CD4-positive, alpha-beta T cell treated with Interleukin-21 for 1 hour (primary cell): Measurements from ENCODE around the gene ID3.
"Not testable (repeated sequence)": the region's sequence is repeated elsewhere in the genome, so short reads cannot be mapped to it uniquely, and the experiment has no call there.

ENCODE experiments used
- DNase-seq: peaks from one replicate; pipeline ENCODE4 v3.0.0-alpha.2; 2020

Gene ID3

GRCh38 chr1:23588749-23589548 is 29.6 kb upstream of the ID3 start:
- no peak for DNase-seq

DNA sequence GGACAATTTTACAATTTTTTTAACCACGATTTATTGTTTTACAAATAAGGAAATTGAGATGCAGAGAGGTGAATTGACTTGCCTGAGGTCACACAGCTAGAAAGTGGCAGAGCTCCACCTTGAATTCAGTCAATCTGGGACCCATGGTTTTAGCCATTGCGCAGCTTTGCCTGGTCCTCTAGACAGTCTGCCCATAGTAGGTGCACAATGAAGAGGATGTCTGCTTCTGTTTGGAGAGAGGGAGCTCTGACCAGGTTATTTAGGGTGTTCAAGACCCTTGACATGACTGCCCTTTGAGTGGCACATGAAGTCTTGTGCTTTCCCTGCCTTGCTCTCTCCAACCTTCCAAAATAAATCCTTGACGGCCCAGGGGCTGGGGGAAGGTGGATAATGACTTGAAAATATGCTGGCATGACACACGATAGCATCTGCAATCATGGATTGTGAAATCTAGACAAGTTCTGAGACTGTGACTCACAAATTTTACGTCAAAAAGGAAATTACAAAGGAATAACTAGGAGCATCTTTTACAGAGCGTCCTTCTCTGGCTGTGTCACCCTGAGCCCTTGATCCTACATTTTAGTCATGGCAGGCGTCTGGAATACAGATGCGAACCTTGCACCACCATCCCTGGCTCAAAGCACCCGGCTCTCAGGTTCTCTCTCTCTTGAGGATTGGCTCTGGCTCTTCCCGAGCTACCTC is 26.2 kb upstream of the ID3 start:
- no peak for DNase-seq

DNA sequence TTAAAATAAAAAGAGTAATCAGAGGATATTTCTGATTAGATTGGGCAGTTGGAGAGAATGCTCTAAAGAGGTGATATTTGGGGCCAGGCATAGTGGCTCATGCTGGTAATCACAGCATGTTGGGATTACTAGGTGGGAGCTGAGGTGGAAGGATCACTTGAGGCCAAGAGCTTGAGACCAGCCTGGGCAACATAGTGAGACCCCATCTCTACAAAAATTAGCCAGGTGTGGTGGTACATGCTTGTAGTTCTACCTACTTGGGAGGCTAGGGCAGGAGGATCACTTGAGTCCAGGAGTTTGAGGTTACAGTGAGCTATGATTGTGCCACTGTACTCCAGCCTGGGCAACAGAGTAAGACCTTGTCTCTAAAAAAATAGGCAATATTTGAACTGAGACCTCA is 24.4 kb upstream of the ID3 start:
- DNase-seq, result not testable (repeated sequence)

- DNase-seq, result no peak
Observed at GRCh38 chr1:23582820-23583219, 23.5 kb upstream of the ID3 start.

DNA sequence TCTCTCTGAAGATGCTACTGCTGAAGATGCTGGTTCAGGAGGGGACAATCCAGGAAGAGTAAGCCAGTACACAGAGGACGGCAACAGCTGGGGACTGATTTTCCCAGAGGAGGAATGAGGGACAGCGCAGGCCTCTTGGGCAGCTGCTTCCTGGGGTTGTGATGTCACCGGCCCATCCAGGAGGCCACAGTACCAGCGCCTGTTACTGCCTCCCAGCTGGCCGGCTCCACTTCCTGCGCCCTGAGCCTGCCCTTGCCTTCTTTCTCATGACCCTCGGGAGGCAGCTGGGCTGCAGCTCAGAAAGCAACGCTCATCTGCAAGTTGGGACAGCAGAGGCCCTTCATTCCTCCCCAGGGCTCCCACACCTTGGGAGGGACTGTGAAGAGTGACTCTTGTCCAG is 21.9 kb upstream of the ID3 start:
- no peak for DNase-seq

GRCh38 chr1:23578997-23579363 is 19.7 kb upstream of the ID3 start:
- DNase-seq, result no peak

GRCh38 chr1:23578311-23578996 is 19.2 kb upstream of the ID3 start:
- DNase-seq, result no peak

DNA sequence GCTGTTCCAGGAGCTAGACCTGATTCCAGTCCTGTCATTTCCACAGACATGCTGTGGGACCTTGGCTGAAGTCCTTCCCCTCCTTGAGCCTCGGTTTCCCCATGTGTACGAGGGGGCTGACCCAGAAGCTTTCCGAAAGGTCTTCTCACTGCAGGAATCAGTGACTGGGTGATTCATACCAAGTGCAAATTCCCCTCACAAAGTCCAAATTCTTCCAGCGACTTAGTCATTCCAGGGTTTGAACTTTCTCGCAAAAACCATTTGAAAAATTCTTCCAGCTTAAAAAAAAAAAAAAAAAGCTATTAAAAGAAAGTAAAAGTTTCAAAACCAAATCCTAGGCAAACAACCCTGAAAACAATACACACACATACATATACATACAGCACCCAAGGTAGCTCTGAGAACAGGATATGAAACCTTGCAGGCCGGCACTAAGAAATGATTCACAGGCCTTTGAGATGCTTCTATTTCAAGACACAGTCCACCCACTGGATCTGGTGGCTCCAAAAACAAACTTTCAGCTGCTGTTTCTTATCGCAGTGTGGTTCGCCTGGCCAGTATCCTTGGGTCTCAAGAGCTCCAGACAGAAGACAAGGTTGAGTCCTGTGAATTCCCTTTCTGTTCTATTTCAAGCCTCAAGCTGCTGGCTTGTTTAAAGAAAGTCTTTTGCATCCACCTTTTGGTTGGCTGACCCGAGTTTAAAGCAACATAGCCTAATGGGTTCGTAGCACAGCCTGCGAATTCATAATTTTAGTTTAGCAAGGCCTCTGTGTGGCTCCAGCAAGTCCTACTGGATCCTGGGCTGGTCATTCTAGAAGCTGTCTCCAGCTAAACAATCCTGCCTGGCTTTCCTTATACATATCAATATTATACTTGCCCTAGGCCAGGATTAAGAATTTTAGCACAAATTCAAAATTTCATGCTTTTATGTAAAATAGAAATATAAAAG is 18.0 kb upstream of the ID3 start:
- no peak for DNase-seq

DNA sequence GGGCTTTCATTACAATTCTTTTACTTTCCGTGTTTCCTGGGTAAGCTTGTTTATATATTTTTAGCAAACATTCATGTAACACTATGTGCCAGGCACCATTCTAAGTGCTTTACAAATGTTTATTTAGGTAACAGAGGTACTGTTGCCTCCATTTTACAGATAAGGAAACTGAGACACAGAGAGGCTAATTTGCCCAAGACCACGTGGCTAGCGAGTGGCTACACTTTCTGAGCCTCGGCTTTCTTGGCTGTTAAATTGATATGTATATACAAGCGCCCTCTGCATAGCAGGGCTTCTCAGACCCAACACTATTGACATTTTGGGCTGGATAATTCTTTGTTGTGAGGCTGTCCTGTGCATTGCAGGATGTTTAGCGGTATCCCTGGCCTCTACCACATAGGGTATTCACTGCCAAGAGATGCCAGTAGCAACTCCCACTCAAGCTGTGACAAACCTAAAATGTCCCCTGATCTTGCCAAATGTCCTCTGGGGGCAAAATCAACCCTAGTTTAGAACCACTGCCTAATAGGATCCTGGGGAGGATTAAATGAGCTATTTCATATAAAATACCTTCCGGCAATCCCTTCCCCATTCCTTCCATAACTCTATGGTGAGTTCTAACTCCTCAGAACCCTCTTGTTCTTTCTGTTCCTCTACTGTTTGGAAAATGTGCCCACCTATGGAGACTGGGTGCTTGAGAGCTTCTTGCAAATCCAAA is 17.2 kb upstream of the ID3 start:
- no peak for DNase-seq

DNA sequence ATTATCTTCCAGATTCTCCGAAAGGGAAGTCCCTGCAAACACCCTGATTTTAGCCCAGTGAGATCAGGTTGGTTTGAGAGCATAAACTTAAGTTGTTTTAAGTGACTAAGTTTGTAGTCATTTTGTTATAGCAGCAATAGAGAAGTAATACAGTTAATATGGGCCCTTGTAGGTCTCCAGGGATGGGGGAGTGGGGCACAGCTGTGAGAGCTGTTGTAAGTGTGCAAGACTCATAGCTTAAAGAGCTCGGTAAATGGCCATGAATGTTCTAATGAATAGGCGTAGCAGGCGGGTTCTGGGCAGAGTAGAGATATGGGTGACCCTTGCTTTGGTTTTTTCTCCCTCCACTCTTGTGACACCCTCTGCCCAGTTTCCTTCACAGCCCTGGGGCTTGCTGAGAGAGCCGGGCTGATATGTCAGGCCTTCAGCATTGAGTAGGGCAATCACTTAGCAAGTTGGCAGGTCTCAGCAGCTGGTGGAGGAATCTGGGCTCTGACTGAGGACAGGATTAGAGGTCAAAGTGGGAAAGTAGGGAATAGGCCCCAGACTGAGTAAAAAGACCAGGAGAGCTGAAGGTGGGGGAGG is 16.0 kb upstream of the ID3 start:
- no peak for DNase-seq

GRCh38 chr1:23574265-23574754 is 15.0 kb upstream of the ID3 start:
- no peak for DNase-seq

- DNase-seq, result no peak
Observed at GRCh38 chr1:23573574-23574182, 14.4 kb upstream of the ID3 start.

DNA sequence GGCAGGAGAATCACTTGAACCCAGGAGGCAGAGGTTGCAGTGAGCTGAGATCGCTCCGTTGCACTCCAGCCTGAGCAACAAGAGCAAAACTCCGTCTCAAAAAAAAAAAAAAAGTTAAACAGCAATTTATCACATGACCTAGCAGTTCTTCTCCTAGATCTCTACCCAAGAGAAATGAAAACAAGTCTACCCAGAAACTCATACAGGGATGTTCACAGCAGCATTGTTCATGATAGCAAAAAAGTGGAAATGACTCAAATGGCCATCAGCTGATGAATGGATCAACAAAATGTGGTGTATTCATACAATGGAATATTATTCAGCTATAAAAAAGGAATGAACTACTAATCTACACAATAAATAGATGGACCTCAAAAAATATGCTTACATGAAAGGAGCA is 12.2 kb upstream of the ID3 start:
- DNase-seq, result no peak

DNA sequence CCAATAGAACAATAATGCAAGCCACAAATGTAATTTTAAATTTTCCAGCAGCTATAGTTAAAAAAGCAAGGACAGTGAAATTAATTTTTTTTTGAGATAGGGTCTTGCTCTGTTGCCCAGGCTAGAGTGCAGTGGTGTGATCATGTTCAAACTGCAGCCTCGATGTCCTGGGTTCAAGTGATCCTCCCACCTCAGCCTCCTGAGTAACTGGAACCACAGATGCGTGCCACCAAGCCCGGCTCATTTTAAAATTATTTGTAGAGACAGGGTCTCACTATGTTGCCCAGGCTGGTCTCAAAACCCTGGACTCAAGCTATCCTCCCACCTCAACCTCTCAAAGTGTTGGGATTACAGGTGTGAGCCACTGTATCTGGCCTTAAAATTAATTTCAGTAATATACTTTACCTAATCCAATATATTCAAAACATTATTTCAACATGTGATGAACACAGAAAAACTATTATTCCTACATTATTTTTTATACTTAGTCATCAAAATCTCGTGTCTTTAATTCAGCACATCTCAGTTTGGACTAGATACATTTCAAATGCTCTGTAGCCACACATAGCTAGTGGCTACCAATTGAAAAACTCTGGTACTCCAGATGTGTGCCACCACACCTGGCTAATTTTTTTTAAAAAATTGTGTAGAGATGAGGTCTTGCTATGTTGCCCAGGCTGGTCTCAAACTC is 10.8 kb upstream of the ID3 start:
- DNase-seq, result no peak

DNA sequence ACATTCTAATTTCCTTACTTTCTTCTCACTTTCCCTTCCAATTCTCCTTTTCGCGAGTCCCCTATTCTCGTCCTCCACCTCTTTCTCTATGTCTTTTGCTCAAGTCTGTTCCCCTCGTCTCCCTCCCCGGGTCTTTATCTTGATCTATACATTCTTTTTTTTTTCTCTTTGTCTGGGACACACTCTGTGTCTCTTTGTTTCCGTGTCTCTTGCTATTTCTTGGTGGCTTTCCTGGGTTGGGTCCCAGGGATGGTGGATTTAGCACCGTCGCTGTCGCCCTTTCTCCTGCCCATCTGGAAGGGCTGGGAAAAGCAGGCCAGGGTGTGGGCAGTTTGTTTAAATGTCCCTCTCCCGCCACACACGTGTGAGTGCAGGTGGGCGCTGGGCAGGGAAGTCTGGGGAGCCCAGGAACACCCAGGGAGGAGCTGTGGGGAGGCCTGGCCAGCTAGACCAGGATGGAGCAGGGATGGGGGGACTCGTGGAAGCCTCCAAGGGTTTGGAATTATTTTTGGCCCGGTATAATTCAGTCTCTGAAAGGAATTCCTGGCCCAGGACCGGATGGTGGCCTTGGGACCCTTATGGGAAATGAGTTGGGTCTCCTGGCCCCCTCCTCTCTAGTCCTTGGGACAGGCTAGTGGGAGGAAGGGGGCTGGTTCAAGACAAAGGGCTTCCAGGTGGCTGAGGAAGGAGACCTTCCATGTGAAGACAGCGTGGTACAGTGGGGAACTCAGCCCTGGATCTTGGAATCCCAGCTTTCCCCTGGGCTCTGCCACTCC is 9.5 kb upstream of the ID3 start:
- no peak for DNase-seq

- no peak for DNase-seq
Observed at GRCh38 chr1:23567996-23568607, 8.8 kb upstream of the ID3 start.

DNA sequence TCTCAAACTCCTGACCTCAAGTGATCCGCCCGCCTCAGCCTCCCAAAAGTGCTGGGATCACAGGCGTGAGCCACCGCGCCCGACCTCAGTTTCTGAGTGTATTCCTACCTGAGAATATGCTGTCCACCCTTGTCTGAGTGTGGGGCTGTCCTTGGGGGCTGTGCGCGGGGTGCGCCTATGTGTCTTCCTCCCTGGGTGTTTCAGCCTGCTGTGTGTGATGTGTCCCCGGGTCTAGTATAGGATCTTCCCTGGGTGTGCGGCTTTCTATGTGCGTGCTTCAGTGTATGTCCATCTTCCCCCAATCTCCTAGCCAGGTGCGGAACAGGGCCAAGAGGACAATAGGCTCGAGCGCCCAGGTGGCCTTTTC is 8.3 kb upstream of the ID3 start:
- no peak for DNase-seq

GRCh38 chr1:23566304-23566703 is 7.0 kb upstream of the ID3 start:
- no peak for DNase-seq

DNA sequence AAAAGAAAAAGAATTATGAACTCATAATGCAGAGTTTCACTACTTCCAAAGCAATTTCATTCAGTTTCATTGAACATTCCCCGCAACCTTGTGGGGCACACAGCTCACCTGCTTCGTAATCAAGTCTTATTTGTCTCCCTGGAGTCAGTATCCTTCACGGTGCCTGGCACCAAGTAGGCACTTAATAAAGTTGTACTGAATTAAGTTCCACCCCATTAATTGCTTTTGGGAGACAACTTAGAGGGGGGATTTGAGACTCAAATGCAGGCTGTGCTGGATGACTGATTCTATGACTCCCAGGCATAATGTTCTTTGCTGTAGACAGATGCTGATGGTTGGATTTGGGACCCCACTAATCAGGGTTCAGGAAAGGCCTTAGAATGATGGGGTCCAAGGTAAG is 6.5 kb upstream of the ID3 start:
- DNase-seq, result no peak
